ENCODE measurements around the gene PAPLN. TPM values are rescaled to one million over a fixed set of nuclear protein-coding genes. Genes with fewer than 3 reads are reported as not detected.

Gene PAPLN
- total and polyA plus RNA-seq, 9 donors = 0.58 to 4.2 (median 1.1) TPM

- H3K27ac ChIP-seq (ENCODE audit: low read length) = no peak overlapping the region
Observed at GRCh38 chr14:73259837-73260236, 22.5 kb downstream of the PAPLN start.

DNA sequence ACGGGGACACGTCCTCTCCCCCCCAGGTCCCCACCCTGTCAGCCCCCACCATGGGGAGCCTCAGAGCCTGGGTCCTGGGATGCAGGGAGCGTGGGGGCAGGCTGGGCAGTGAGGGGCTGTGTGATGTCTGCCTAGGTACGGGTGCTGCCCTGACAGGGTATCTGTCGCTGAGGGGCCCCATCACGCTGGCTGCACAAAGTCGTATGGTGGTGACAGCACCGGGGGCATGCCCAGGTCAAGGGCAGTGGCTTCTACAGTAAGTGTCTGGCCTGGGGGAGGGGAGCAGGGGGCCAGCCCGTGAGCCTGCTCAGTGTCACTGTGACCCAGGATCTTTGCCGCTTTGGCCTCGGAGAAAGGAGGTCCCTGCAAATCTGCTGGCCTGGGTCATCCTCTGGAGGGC is 23.3 kb downstream of the PAPLN start:
- Histone ChIP-seq H3K27ac (ENCODE audit: low read length) (no peak overlapping the region), H3K36me3 (ENCODE audit: control insufficient read depth, insufficient read depth, low read length) (no peaks in the 10 kb centered on the region), H3K27me3 (ENCODE audit: control insufficient read depth, insufficient read depth, low read length) (no peaks in the 10 kb centered on the region), H3K4me3 (ENCODE audit: low read length) (no peak overlapping the region), H3K4me1 (ENCODE audit: control insufficient read depth, insufficient read depth, low read length) (no peaks in the 10 kb centered on the region), H3K9me3 (replicated peaks; ENCODE audit: control insufficient read depth, low read depth, low read length) (no peaks in the 10 kb centered on the region)
- DNase-seq = no peak
- 59% methylated on average over 6 of the region's 11 CpGs for WGBS (ENCODE audit: insufficient coverage)

More at GRCh38 chr14:73259837-73260236, 22.5 kb downstream of the PAPLN start:
- Histone ChIP-seq H3K4me3 (ENCODE audit: low read length) (no peak overlapping the region), H3K4me1 (ENCODE audit: control insufficient read depth, insufficient read depth, low read length) (no peaks in the 10 kb centered on the region), H3K9me3 (replicated peaks; ENCODE audit: control insufficient read depth, low read depth, low read length) (no peaks in the 10 kb centered on the region), H3K27me3 (ENCODE audit: control insufficient read depth, insufficient read depth, low read length) (no peaks in the 10 kb centered on the region), H3K36me3 (ENCODE audit: control insufficient read depth, insufficient read depth, low read length) (no peaks in the 10 kb centered on the region)
- WGBS (ENCODE audit: insufficient coverage) = 75% methylated on average over 8 of the region's 9 CpGs
- no peak for DNase-seq

- Histone ChIP-seq H3K36me3 (ENCODE audit: control insufficient read depth, insufficient read depth, low read length) (no peaks in the 10 kb centered on the region), H3K9me3 (replicated peaks; ENCODE audit: control insufficient read depth, low read depth, low read length) (no peaks in the 10 kb centered on the region), H3K27ac (ENCODE audit: low read length) (no peak overlapping the region), H3K4me3 (ENCODE audit: low read length) (no peak overlapping the region), H3K4me1 (ENCODE audit: control insufficient read depth, insufficient read depth, low read length) (no peaks in the 10 kb centered on the region), H3K27me3 (ENCODE audit: control insufficient read depth, insufficient read depth, low read length) (no peaks in the 10 kb centered on the region)
- 58% methylated on average over 6 of the region's 6 CpGs for WGBS (ENCODE audit: insufficient coverage)
- DNase-seq = no peak
Observed at GRCh38 chr14:73261075-73261474, 23.8 kb downstream of the PAPLN start.

DNA sequence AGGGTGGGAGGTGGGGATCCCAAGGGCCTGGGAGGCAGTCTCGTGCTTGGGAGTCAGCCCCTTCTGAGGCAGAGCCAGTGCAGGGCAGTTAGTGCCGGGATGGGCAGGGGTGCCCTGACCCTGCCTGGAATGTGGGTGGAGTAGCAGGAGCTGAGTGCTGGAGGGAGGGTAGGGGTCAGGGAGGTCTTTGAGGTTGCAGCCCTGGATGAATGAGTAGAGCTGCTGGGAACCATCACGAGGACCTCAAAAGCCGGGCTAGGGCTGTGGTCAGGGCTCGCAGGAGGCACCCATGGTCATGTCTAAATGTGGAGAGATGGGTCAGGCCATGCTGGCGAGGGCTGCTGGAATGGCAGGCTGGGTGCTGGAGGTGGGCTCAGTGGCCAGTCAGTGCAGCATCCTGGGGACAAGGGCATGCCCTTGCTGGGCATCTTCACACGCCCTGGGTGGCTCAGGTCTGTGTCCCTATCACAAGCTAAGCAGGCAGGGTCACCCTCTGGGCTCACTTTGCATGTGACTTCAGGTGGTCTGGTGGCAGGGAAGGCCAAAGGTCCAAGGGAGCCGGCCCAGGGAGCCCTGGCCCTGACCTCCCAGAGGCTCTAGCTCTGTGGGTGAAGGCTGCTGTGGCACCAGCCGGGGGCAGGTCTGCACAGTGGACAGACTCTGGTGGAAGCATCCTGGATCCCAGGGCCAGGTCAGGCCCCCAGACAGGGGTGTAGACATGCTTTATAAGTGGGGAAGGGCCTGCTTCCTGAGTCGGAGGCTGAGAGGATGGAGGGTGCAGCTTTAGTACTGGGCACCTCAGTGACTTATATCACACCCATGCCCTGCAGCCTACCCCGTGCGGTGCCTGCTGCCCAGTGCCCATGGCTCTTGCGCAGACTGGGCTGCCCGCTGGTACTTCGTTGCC is 24.5 kb downstream of the PAPLN start:
- H3K27ac ChIP-seq (ENCODE audit: low read length) = no peak overlapping the region
- H3K27me3 ChIP-seq (ENCODE audit: control insufficient read depth, insufficient read depth, low read length) = no peaks in the 10 kb centered on the region
- no peaks in the 10 kb centered on the region for H3K9me3 ChIP-seq (replicated peaks; ENCODE audit: control insufficient read depth, low read depth, low read length)
- 84% methylated on average over 14 of the region's 15 CpGs for WGBS (ENCODE audit: insufficient coverage)
- H3K4me1 ChIP-seq (ENCODE audit: control insufficient read depth, insufficient read depth, low read length) = no peaks in the 10 kb centered on the region
- no peaks in the 10 kb centered on the region for H3K36me3 ChIP-seq (ENCODE audit: control insufficient read depth, insufficient read depth, low read length)
- no peak overlapping the region for H3K4me3 ChIP-seq (ENCODE audit: low read length)
- DNase-seq = no peak

- Histone ChIP-seq H3K4me3 (ENCODE audit: low read length) (no peak overlapping the region), H3K4me1 (ENCODE audit: control insufficient read depth, insufficient read depth, low read length) (no peaks in the 10 kb centered on the region), H3K27ac (ENCODE audit: low read length) (no peak overlapping the region), H3K9me3 (replicated peaks; ENCODE audit: control insufficient read depth, low read depth, low read length) (no peaks in the 10 kb centered on the region), H3K27me3 (ENCODE audit: control insufficient read depth, insufficient read depth, low read length) (no peaks in the 10 kb centered on the region), H3K36me3 (ENCODE audit: control insufficient read depth, insufficient read depth, low read length) (no peaks in the 10 kb centered on the region)
- DNase-seq = no peak
- 88% methylated on average over 15 of the region's 20 CpGs for WGBS (ENCODE audit: insufficient coverage)
Observed at GRCh38 chr14:73262427-73263183, 25.3 kb downstream of the PAPLN start.

- WGBS (ENCODE audit: insufficient coverage) = 78% methylated on average over 4 of the region's 7 CpGs
Observed at GRCh38 chr14:73263606-73264005, 26.3 kb downstream of the PAPLN start.

DNA sequence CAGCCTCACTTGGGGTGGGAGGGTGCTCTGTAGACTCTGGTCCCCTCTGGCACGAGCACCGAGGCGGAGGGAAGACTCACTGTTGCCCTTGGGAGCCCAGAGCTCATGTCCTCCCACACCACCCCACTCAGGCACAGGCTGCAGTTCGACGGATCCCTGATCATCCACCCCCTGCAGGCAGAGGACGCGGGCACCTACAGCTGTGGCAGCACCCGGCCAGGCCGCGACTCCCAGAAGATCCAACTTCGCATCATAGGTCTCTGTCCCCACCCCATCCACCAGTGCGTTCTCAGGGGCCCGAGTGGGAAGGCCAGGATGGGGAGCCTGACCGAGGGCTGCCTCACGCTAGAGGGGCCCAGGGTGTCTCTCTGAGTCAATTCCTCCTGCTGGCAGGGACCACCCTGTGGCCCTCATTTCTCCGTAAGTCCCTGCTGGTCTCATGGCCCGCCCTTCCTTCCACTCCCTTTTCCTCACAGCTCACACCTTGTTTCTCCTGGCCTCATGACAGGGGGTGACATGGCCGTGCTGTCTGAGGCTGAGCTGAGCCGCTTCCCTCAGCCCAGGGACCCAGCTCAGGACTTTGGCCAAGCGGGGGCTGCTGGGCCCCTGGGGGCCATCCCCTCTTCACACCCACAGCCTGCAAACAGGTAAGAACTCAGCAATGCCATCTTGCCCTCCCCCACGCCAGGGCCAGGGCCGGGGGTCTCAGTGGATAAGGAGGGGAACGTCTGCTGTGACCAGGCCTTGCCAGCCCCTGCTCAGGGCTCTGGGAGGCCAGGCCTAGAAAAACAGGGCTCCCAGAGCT is 27.0 kb downstream of the PAPLN start:
- Histone ChIP-seq H3K27ac (ENCODE audit: low read length) (no peak overlapping the region), H3K9me3 (replicated peaks; ENCODE audit: control insufficient read depth, low read depth, low read length) (no peaks in the 10 kb centered on the region), H3K27me3 (ENCODE audit: control insufficient read depth, insufficient read depth, low read length) (no peaks in the 10 kb centered on the region), H3K36me3 (ENCODE audit: control insufficient read depth, insufficient read depth, low read length) (no peaks in the 10 kb centered on the region), H3K4me3 (ENCODE audit: low read length) (no peak overlapping the region), H3K4me1 (ENCODE audit: control insufficient read depth, insufficient read depth, low read length) (no peaks in the 10 kb centered on the region)
- 72% methylated on average over 14 of the region's 23 CpGs for WGBS (ENCODE audit: insufficient coverage)
- DNase-seq = no peak

More at GRCh38 chr14:73263606-73264005, 26.3 kb downstream of the PAPLN start:
- no peak for DNase-seq
- H3K9me3 ChIP-seq (replicated peaks; ENCODE audit: control insufficient read depth, low read depth, low read length) = no peaks in the 10 kb centered on the region
- no peaks in the 10 kb centered on the region for H3K4me1 ChIP-seq (ENCODE audit: control insufficient read depth, insufficient read depth, low read length)
- no peaks in the 10 kb centered on the region for H3K27me3 ChIP-seq (ENCODE audit: control insufficient read depth, insufficient read depth, low read length)
- H3K27ac ChIP-seq (ENCODE audit: low read length) = no peak overlapping the region
- no peaks in the 10 kb centered on the region for H3K36me3 ChIP-seq (ENCODE audit: control insufficient read depth, insufficient read depth, low read length)
- H3K4me3 ChIP-seq (ENCODE audit: low read length) = no peak overlapping the region

- Histone ChIP-seq H3K36me3 (ENCODE audit: control insufficient read depth, insufficient read depth, low read length) (no peaks in the 10 kb centered on the region), H3K4me3 (ENCODE audit: low read length) (no peak overlapping the region), H3K9me3 (replicated peaks; ENCODE audit: control insufficient read depth, low read depth, low read length) (no peaks in the 10 kb centered on the region), H3K4me1 (ENCODE audit: control insufficient read depth, insufficient read depth, low read length) (peaks cover 5% of the 10 kb centered on the region), H3K27ac (ENCODE audit: low read length) (no peak overlapping the region), H3K27me3 (ENCODE audit: control insufficient read depth, insufficient read depth, low read length) (no peaks in the 10 kb centered on the region)
- 67% methylated on average over 7 of the region's 18 CpGs for WGBS (ENCODE audit: insufficient coverage)
- DNase-seq = no peak
Observed at GRCh38 chr14:73264885-73265720, 27.8 kb downstream of the PAPLN start.

GRCh38 chr14:73265721-73266046 is 28.4 kb downstream of the PAPLN start:
- 100% methylated on average over 2 of the region's 3 CpGs for WGBS (ENCODE audit: insufficient coverage)

More at GRCh38 chr14:73265721-73266046, 28.4 kb downstream of the PAPLN start:
- Histone ChIP-seq H3K27ac (ENCODE audit: low read length) (no peak overlapping the region), H3K9me3 (replicated peaks; ENCODE audit: control insufficient read depth, low read depth, low read length) (no peaks in the 10 kb centered on the region), H3K27me3 (ENCODE audit: control insufficient read depth, insufficient read depth, low read length) (no peaks in the 10 kb centered on the region), H3K4me3 (ENCODE audit: low read length) (no peak overlapping the region), H3K36me3 (ENCODE audit: control insufficient read depth, insufficient read depth, low read length) (no peaks in the 10 kb centered on the region), H3K4me1 (ENCODE audit: control insufficient read depth, insufficient read depth, low read length) (peaks cover 5% of the 10 kb centered on the region)
- DNase-seq = no peak

Data from muscle of leg (tissue), 11 donors.